Coronary artery (tissue), 2 donors: ENCODE measurements around the gene MITF.

ENCODE experiments used
- DNase-seq: peaks from one replicate; pipeline ENCODE4 v3.0.0-alpha.2; 2017; ENCODE audit warnings: low spot score
- H3K27ac ChIP-seq, 2 donors: fragments of 200-600 bp; sonication (generic); one replicate each; pipeline ENCODE4 v1.5.1; 2016 to 2019
- H3K4me3 ChIP-seq: fragments of 200-600 bp; sonication (generic); 2 replicates; pipeline ENCODE4 v1.5.1; 2016; ENCODE audit warnings: mild to moderate bottlenecking, moderate library complexity
- CTCF ChIP-seq: fragments of 200-600 bp; sonication (generic); IDR thresholded peaks from one replicate; pipeline ENCODE4 v1.5.1; 2019; ENCODE audit warnings: antibody characterized with exemption

Gene MITF

GRCh38 chr3:69932501-69932900 is 193.2 kb downstream of the MITF start:
- Histone ChIP-seq H3K4me3 (no peak overlapping the region), H3K27ac (no peak overlapping the region)
- no peak for DNase-seq
- TF ChIP-seq CTCF: no peak

GRCh38 chr3:69934398-69934797 is 195.1 kb downstream of the MITF start:
- H3K27ac ChIP-seq: no peak overlapping the region
- no peak for TF ChIP-seq CTCF

DNA sequence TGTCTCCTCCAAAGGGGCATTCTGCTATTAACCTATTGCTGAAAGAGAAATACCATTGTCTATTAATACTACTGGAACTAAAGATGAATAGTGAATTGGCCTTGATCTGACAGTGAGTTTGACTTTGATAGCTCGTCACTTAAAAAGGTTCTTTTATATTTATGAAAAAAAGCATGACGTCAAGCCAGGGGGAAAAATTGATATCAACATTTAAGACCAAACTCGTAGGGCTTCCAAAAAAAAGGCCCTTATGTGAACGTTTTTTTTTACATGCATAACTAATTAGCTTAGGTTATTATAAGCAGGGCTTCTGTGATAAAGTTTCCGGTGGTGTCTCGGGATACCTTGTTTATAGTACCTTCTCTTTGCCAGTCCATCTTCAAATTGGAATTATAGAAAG is 197.0 kb downstream of the MITF start:
- Histone ChIP-seq H3K4me3 (no peak overlapping the region), H3K27ac (no peak overlapping the region)
- no peak for DNase-seq
- TF ChIP-seq CTCF: no peak

More at GRCh38 chr3:69934398-69934797, 195.1 kb downstream of the MITF start:
- DNase-seq: no peak
- H3K4me3 ChIP-seq: no peak overlapping the region

- DNase-seq: no peak
- Histone ChIP-seq H3K27ac (no peak overlapping the region), H3K4me3 (no peak overlapping the region)
- no peak for TF ChIP-seq CTCF
These were observed 198.8 kb downstream of the MITF start for GRCh38 chr3:69938061-69938460.

DNA sequence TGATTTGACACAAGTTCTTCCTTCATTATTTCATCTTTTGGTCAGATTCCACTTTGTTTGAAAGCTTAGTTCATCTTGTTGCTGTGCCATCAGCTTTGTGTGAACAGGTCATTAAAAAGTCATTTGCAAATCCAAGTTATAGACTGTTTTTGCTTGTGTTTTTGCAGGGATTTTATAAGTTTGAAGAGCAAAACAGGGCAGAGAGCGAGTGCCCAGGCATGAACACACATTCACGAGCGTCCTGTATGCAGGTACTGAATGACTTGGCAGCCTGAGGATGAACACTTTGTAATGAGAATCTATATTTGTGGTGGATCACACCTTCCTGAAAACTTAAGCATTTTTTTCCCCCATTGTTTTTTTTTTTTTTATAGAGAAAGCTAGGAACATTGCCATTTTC is 199.7 kb downstream of the MITF start:
- DNase-seq: no peak
- Histone ChIP-seq H3K27ac (no peak overlapping the region), H3K4me3 (no peak overlapping the region)
- no peak for TF ChIP-seq CTCF

GRCh38 chr3:69941037-69941436 is 201.8 kb downstream of the MITF start:
- TF ChIP-seq CTCF: no peak
- Histone ChIP-seq H3K4me3 (no peak overlapping the region), H3K27ac (no peak overlapping the region)
- DNase-seq: no peak

- no peak for DNase-seq
- Histone ChIP-seq H3K27ac (no peak overlapping the region), H3K4me3 (no peak overlapping the region)
- no peak for TF ChIP-seq CTCF
These were observed 202.3 kb downstream of the MITF start for GRCh38 chr3:69941439-69942176.
